ENCODE data around the gene C5AR1.
"Not testable (repeated sequence)": the region's sequence is repeated elsewhere in the genome, so short reads cannot be mapped to it uniquely, and the experiment has no call there.

C5AR1 gene

DNA sequence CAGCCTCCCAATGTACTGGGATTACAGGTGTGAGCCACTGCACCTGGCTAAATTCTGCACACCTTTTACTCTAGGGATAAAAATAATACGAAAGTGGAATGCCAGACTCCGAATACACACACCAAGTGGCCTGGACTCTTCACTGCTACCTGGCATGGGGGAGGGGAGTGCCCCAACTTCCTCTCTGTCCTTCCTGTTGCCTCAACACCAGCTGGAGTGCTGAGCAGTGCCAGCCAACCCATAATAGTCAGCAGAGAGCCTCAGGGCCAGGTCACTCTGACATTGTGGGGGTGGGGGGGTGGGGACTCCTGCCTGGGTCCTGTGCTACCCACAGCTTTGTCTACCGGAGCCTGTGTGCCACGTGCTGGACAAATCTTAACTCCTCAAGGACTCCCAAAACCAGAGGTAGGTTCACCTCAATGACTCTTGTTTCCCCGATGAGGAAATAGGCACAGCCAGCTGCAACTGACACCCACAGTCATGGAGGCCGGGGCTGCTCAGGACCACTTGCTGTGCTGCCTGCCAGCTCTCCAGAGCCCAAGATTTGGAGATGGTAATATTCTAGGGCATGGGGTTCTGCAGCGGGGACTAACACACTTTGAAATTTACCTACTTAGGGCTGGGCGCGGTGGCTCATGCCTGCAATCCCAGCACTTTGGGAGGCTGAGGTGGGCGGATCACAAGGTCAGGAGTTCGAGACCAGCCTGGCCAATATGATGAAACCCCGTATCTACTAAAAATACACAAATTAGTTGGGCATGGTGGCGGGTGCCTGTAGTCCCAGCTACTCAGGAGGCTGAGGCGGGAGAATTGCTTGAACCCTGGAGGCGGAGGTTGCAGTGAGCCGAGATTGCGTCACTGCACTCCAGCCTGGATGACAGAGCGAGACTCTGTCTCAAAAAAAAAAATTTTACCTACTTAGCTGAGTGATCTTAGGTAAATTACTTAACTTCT, 27.4 kb downstream of the C5AR1 start:
- peak; percentile 91 to 97 for DNase-seq (ENCODE audit: low read depth in 1 of 2, low spot score in 1 of 2)
- Histone ChIP-seq H3K27ac (replicated peaks) (peak overlapping the region; percentile 72), H3K4me3 (replicated peaks; ENCODE audit: insufficient read depth, low read length) (peak overlapping the region; percentile 12)
- peak; percentile 95 for TF ChIP-seq SPI1 (IDR thresholded peaks at IDR 0.05; ENCODE audit: borderline replicate concordance, low read depth)
- peak; percentile 86 for TF ChIP-seq POLR2AphosphoS5 (IDR thresholded peaks at IDR 0.05; ENCODE audit: low read depth)
- H3K27me3 ChIP-seq (ENCODE audit: insufficient read depth, poor library complexity, severe bottlenecking) = not testable (repeated sequence)

- DNase-seq (ENCODE audit: low read depth in 1 of 2, low spot score in 1 of 2) = no peak
- Histone ChIP-seq H3K4me3 (replicated peaks; ENCODE audit: insufficient read depth, low read length) (no peak overlapping the region), H3K27me3 (ENCODE audit: insufficient read depth, poor library complexity, severe bottlenecking) (no peaks in the 10 kb centered on the region), H3K27ac (replicated peaks) (no peak overlapping the region)
- TF ChIP-seq, protein P1, sequence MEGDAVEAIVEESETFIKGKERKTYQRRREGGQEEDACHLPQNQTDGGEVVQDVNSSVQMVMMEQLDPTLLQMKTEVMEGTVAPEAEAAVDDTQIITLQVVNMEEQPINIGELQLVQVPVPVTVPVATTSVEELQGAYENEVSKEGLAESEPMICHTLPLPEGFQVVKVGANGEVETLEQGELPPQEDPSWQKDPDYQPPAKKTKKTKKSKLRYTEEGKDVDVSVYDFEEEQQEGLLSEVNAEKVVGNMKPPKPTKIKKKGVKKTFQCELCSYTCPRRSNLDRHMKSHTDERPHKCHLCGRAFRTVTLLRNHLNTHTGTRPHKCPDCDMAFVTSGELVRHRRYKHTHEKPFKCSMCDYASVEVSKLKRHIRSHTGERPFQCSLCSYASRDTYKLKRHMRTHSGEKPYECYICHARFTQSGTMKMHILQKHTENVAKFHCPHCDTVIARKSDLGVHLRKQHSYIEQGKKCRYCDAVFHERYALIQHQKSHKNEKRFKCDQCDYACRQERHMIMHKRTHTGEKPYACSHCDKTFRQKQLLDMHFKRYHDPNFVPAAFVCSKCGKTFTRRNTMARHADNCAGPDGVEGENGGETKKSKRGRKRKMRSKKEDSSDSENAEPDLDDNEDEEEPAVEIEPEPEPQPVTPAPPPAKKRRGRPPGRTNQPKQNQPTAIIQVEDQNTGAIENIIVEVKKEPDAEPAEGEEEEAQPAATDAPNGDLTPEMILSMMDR (IDR thresholded peaks at IDR 0.05; ENCODE audit: insufficient read depth, low read length) = no peak
- TF ChIP-seq SPI1 (IDR thresholded peaks at IDR 0.05; ENCODE audit: borderline replicate concordance, low read depth) = no peak
- no peak for TF ChIP-seq POLR2AphosphoS5 (IDR thresholded peaks at IDR 0.05; ENCODE audit: low read depth)
- TF ChIP-seq GABPA (IDR thresholded peaks at IDR 0.05; ENCODE audit: low read depth) = no peak
These were observed 29.7 kb downstream of the C5AR1 start for GRCh38 chr19:47339196-47339880.

DNA sequence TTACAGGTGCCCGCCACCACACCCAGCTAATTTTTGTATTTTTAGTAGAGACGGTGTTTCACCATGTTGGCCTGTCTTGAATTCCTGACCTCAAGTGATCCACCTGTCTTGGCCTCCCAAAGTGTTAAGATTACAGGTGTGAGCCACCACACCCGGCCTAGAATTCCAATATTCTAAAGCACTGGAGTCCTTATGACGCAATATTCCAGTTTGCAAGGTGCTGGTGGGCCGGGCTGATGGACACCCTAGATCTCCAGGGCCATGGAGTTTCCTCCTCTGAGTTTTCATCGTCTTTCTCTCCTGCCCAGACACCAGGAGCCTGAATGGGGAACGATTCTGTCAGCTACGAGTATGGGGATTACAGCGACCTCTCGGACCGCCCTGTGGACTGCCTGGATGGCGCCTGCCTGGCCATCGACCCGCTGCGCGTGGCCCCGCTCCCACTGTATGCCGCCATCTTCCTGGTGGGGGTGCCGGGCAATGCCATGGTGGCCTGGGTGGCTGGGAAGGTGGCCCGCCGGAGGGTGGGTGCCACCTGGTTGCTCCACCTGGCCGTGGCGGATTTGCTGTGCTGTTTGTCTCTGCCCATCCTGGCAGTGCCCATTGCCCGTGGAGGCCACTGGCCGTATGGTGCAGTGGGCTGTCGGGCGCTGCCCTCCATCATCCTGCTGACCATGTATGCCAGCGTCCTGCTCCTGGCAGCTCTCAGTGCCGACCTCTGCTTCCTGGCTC, 31.0 kb downstream of the C5AR1 start:
- Histone ChIP-seq H3K27ac (replicated peaks) (no peak overlapping the region), H3K4me3 (replicated peaks; ENCODE audit: insufficient read depth, low read length) (no peak overlapping the region), H3K27me3 (ENCODE audit: insufficient read depth, poor library complexity, severe bottlenecking) (no peaks in the 10 kb centered on the region)
- TF ChIP-seq REST (IDR thresholded peaks at IDR 0.05; ENCODE audit: insufficient replicate concordance, low read depth) (no peak), GABPA (IDR thresholded peaks at IDR 0.05; ENCODE audit: low read depth) (no peak), POLR2AphosphoS5 (IDR thresholded peaks at IDR 0.05; ENCODE audit: low read depth) (no peak), SPI1 (IDR thresholded peaks at IDR 0.05; ENCODE audit: borderline replicate concordance, low read depth) (no peak)
- TF ChIP-seq, protein P1 (IDR thresholded peaks at IDR 0.05; ENCODE audit: insufficient read depth, low read length) = no peak
- no peak for DNase-seq (ENCODE audit: low read depth in 1 of 2, low spot score in 1 of 2)

GRCh38 chr19:47341734-47342133, 32.1 kb downstream of the C5AR1 start:
- DNase-seq (ENCODE audit: low read depth in 1 of 2, low spot score in 1 of 2) = no peak
- Histone ChIP-seq H3K4me3 (replicated peaks; ENCODE audit: insufficient read depth, low read length) (no peak overlapping the region), H3K27me3 (ENCODE audit: insufficient read depth, poor library complexity, severe bottlenecking) (no peaks in the 10 kb centered on the region), H3K27ac (replicated peaks) (no peak overlapping the region)
- no peak for TF ChIP-seq POLR2AphosphoS5 (IDR thresholded peaks at IDR 0.05; ENCODE audit: low read depth)
- TF ChIP-seq GABPA (IDR thresholded peaks at IDR 0.05; ENCODE audit: low read depth) = no peak
- TF ChIP-seq SPI1 (IDR thresholded peaks at IDR 0.05; ENCODE audit: borderline replicate concordance, low read depth) = no peak
- TF ChIP-seq, protein P1 (IDR thresholded peaks at IDR 0.05; ENCODE audit: insufficient read depth, low read length) = no peak
- TF ChIP-seq REST (IDR thresholded peaks at IDR 0.05; ENCODE audit: insufficient replicate concordance, low read depth) = no peak
